ENCODE data around the gene THY1.

Gene THY1

GRCh38 chr11:119434591-119435330, 11.8 kb upstream of the THY1 start:
- no peak for TF ChIP-seq CTCF (IDR thresholded peaks at IDR 0.05; ENCODE audit: low read length, missing control alignments)
- no peak overlapping the region for H3K4me3 ChIP-seq (replicated peaks; ENCODE audit: low read depth, low read length)
- DNase-seq (ENCODE audit: low read depth), result no peak

DNA sequence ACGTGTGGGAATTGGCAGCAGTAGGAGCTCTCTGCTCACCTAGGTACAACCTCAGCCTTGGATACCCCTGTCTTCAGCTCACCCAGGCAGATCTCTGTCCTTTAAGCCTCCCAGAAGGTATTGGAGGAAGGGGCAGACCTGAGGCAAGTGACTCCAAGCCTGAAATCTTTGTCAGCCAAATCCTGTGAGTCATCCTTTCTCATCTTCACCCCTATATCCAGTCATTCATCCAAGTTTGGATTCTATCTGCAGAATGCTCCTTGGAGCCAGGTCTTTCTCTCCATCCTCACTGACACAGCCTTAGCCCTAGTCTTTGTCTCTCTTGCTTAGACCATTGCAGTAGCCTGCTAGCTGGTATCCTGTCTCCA, 10.4 kb upstream of the THY1 start:
- H3K4me3 ChIP-seq (replicated peaks; ENCODE audit: low read depth, low read length), result no peak overlapping the region
- no peak for TF ChIP-seq CTCF (IDR thresholded peaks at IDR 0.05; ENCODE audit: low read length, missing control alignments)
- no peak for DNase-seq (ENCODE audit: low read depth)

DNA sequence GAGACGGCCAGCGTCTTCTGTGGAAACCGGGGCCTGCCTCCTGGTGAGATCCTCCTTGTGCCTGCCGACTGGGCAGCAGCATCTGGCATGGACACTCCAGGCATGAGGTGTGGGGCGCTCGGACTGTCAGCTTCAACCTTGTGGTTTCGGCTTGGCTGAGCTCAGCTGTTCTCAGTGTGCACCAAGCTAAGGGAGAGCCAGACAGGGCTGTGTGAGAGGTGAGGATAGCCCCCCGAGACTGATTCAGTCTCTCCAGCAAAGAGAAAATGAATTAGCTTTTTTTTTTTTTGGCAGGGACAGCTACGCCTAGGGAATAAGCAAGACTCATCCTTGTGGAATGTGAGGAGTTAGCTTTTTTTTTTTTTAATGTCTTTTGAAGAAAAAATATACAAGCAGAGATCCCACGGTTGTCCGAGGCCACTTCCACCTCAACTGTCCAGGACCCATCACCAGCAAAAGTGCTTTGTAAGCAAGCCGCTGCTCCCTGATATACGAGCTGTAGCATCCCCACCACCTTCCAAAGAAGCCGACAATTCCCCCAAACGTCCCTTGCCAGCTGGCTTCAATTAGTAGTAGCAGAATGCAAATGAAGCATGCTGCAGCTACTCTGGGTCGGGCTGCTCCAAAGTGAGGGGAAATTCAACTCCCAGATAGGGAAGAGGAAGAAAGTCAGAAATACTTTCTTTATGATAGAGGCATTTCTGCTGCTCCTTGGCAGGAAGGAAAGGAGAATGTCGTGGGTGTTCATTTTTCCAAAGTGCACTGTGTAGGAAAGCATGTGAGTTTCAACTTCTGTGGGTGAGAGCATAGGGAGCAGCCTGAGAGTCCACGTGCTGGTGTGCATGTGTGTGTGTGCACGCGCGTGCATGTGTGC, 9.7 kb upstream of the THY1 start:
- H3K4me3 ChIP-seq (replicated peaks; ENCODE audit: low read depth, low read length), result peak overlapping the region; percentile 22
- TF ChIP-seq CTCF (IDR thresholded peaks at IDR 0.05; ENCODE audit: low read length, missing control alignments), result no peak
- DNase-seq (ENCODE audit: low read depth), result peak; percentile 58

DNA sequence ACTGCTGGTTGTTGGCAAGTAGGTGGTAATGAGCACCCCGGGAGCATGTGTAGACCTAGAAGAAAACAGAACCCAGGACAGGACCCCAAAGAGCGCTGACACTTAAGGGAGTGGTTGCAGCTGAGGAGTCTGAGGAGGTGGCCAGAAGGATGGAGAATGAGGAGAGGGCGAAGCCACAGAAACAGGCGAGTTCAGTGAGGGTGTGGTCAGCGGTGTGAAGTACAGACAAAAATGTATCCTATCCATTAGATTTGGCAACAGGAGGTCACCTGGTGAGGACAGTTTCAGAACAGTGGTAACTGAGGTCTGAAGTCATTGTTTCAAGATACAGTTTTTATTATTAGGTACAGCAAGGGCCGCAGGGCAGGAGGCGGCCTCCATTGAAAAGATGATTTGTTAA, 8.6 kb upstream of the THY1 start:
- no peak for DNase-seq (ENCODE audit: low read depth)
- no peak for TF ChIP-seq CTCF (IDR thresholded peaks at IDR 0.05; ENCODE audit: low read length, missing control alignments)
- H3K4me3 ChIP-seq (replicated peaks; ENCODE audit: low read depth, low read length), result no peak overlapping the region

GRCh38 chr11:119427279-119427678, 4.3 kb upstream of the THY1 start:
- TF ChIP-seq CTCF (IDR thresholded peaks at IDR 0.05; ENCODE audit: low read length, missing control alignments), result no peak
- peak; percentile 29 for DNase-seq (ENCODE audit: low read depth)

DNA sequence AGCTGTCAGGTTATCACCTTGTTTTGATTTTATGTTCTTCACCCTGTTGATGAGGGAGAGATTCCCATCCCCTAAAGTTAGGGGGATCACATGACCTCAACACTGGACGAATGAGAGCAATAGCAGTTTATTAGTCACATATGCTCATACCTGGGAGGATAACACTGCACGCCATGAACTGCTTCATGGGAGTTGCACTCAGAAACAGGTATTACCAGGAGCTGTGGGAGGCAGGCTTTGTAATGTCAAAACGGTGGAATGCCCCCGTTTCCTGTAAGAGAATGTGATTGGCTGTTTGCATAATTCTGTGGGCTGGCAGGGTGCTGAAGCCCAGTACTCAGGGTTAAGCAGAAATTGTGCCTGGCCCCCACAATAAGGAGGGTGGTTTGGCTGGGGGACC, 3.2 kb upstream of the THY1 start:
- no peak for TF ChIP-seq CTCF (IDR thresholded peaks at IDR 0.05; ENCODE audit: low read length, missing control alignments)
- no peak for DNase-seq (ENCODE audit: low read depth)
- no peak overlapping the region for H3K4me3 ChIP-seq (replicated peaks; ENCODE audit: low read depth, low read length)

More at GRCh38 chr11:119427279-119427678, 4.3 kb upstream of the THY1 start:
- no peak overlapping the region for H3K4me3 ChIP-seq (replicated peaks; ENCODE audit: low read depth, low read length)

Measured in fibroblast of pulmonary artery (primary cell).